PC-3 (cell line): Measurements from ENCODE around the gene HNRNPA2B1. TPM values are rescaled to one million over a fixed set of nuclear protein-coding genes. Genes with fewer than 3 reads are reported as not detected.

Experiments
- ATAC-seq: fragments of 200-7000 bp; cut with Tn5 transposase; 2 replicates; pipeline ENCODE4 v1.9.1; 2020; ENCODE audit warnings: mild to moderate bottlenecking, moderate library complexity
- BruUV-seq: library from RNA; stranded (reverse); fragments of 400-500 nt; replicated peaks from 2 replicates; lab custom pipeline; 2021; lab: Mats Ljungman, UMichigan
- CTCF ChIA-PET: fragments of 300-600 bp; sonication (Branson Sonifier 250); formaldehyde crosslinking; loops from one replicate; lab custom pipeline; 2022; ENCODE audit warnings: antibody characterized with exemption; lab: Charles Lee
- POLR2A ChIA-PET: fragments of 300-600 bp; sonication (Branson Sonifier 250); formaldehyde crosslinking; loops from one replicate; lab custom pipeline; 2022; ENCODE audit warnings: antibody characterized with exemption; ENCODE audit not compliant: unreplicated experiment; lab: Charles Lee
- DNase-seq: peaks from one replicate; pipeline ENCODE4 v3.0.0-alpha.2; 2015
- H2AFZ ChIP-seq: fragments of 300-600 bp; sonication (generic); 2 replicates; pipeline ENCODE4 v1.6.0; 2016; ENCODE audit warnings: antibody characterized with exemption, low read length
- H3F3A ChIP-seq: fragments of 300-600 bp; sonication (generic); one replicate; pipeline ENCODE4 v1.6.0; 2017; ENCODE audit warnings: antibody characterized with exemption, low read length, control low read depth, mild to moderate bottlenecking; ENCODE audit not compliant: unreplicated experiment
- H3K27ac ChIP-seq: fragments of 300-600 bp; sonication (generic); 2 replicates; pipeline ENCODE4 v1.5.1; 2016; ENCODE audit warnings: mild to moderate bottlenecking, low read length
- H3K27me3 ChIP-seq: fragments of 300-600 bp; sonication (generic); 2 replicates; pipeline ENCODE4 v1.6.1; 2016; ENCODE audit warnings: low read length, mixed read lengths
- H3K36me3 ChIP-seq: fragments of 300-600 bp; sonication (generic); 2 replicates; pipeline ENCODE4 v1.6.1; 2016; ENCODE audit warnings: low read depth, mixed run types, low read length, mixed read lengths
- H3K4me1 ChIP-seq: fragments of 300-600 bp; sonication (generic); 2 replicates; pipeline ENCODE4 v1.5.1; 2016; ENCODE audit warnings: low read length; ENCODE audit not compliant: insufficient read depth
- H3K4me2 ChIP-seq: fragments of 300-600 bp; sonication (generic); 2 replicates; pipeline ENCODE4 v1.6.0; 2016; ENCODE audit warnings: low read length
- H3K4me3 ChIP-seq: fragments of 300-600 bp; sonication (generic); 2 replicates; pipeline ENCODE4 v1.5.1; 2016; ENCODE audit warnings: mild to moderate bottlenecking, low read length, mixed read lengths
- H3K79me2 ChIP-seq: fragments of 300-600 bp; sonication (generic); 2 replicates; pipeline ENCODE4 v1.6.1; 2017; ENCODE audit warnings: low read length, mixed read lengths
- H3K9ac ChIP-seq: fragments of 300-600 bp; sonication (generic); 2 replicates; pipeline ENCODE4 v1.6.0; 2016; ENCODE audit warnings: mild to moderate bottlenecking, low read length
- H3K9me2 ChIP-seq: fragments of 300-600 bp; sonication (generic); replicated peaks from 2 replicates; pipeline ENCODE4 v1.6.1; 2016; ENCODE audit warnings: mixed run types, low read length, mixed read lengths
- H3K9me3 ChIP-seq: fragments of 300-600 bp; sonication (generic); 2 replicates; pipeline ENCODE4 v1.6.1; 2016; ENCODE audit warnings: low read length, mixed read lengths
- H4K20me1 ChIP-seq: fragments of 300-600 bp; sonication (generic); 2 replicates; pipeline ENCODE4 v1.6.1; 2016; ENCODE audit warnings: low read length, mixed read lengths
- CTCF ChIP-seq: fragments of 300-600 bp; sonication (generic); conservative IDR thresholded peaks from 2 replicates; pipeline ENCODE4 v1.5.1; 2017; ENCODE audit warnings: antibody characterized with exemption, low read depth, mild to moderate bottlenecking, low read length
- EZH2 ChIP-seq: fragments of 300-600 bp; sonication (generic); IDR thresholded peaks from one replicate; pipeline ENCODE4 v1.6.1; 2017; ENCODE audit warnings: antibody characterized with exemption, mild to moderate bottlenecking, low read length; ENCODE audit not compliant: unreplicated experiment
- EZH2phosphoT487 ChIP-seq: fragments of 300-600 bp; sonication (generic); IDR thresholded peaks from 2 replicates; pipeline ENCODE4 v1.6.1; 2018; ENCODE audit warnings: mild to moderate bottlenecking, antibody characterized with exemption, low read length, borderline replicate concordance
- intact Hi-C: fragments of 100-400 bp; cut with micrococcal nuclease; formaldehyde crosslinking; loops from 2 replicates; pipeline ENCODE4 v1.9.0; 2023
- total RNA-seq: library from RNA; depleted of rRNA; stranded (reverse); fragments of >200 nt; gene quantifications from 2 replicates; pipeline ENCODE4 v1.2.3, GENCODE V29; 2014

The HNRNPA2B1 gene
- total RNA-seq, 1 experiment from 2014 or later = 304 TPM

- H3K36me3 ChIP-seq = peaks cover 90% of the 10 kb centered on the region
- intact Hi-C loops = no loop called here
- no TSS peak for BruUV-seq
These were observed 8.0 kb downstream of the HNRNPA2B1 start for GRCh38 chr7:26192485-26193087.

GRCh38 chr7:26191974-26192479 is 8.5 kb downstream of the HNRNPA2B1 start:
- H2AFZ ChIP-seq = no peak overlapping the region
- no peak for DNase-seq
- peaks cover 90% of the 10 kb centered on the region for H4K20me1 ChIP-seq
- no peak for TF ChIP-seq EZH2
- TF ChIP-seq CTCF = no peak
- no peak for TF ChIP-seq EZH2phosphoT487
- TSS peak; percentile 37 for BruUV-seq
- H3K9me3 ChIP-seq = no peaks in the 10 kb centered on the region
- intact Hi-C loops = no loop called here
- CTCF ChIA-PET = no interaction called here
- no peak for ATAC-seq
- peaks cover 84% of the 10 kb centered on the region for H3K36me3 ChIP-seq
- H3K27ac ChIP-seq = no peak overlapping the region
- H3K4me2 ChIP-seq = no peak overlapping the region
- POLR2A ChIA-PET = no interaction called here
- H3K9ac ChIP-seq = no peak overlapping the region
- H3K79me2 ChIP-seq = peaks cover 61% of the 10 kb centered on the region
- peaks cover 14% of the 10 kb centered on the region for H3K4me1 ChIP-seq
- no peak overlapping the region for H3K4me3 ChIP-seq
- no peaks in the 10 kb centered on the region for H3K9me2 ChIP-seq
- peaks cover 75% of the 10 kb centered on the region for H3F3A ChIP-seq
- no peaks in the 10 kb centered on the region for H3K27me3 ChIP-seq

More at GRCh38 chr7:26192485-26193087, 8.0 kb downstream of the HNRNPA2B1 start:
- DNase-seq (no peak), ATAC-seq (no peak)
- H2AFZ ChIP-seq = no peak overlapping the region
- no peaks in the 10 kb centered on the region for H3K27me3 ChIP-seq
- no peak overlapping the region for H3K9ac ChIP-seq
- H3K4me1 ChIP-seq = peaks cover 19% of the 10 kb centered on the region
- peaks cover 70% of the 10 kb centered on the region for H3F3A ChIP-seq
- TF ChIP-seq EZH2 (no peak), EZH2phosphoT487 (no peak), CTCF (no peak)
- H3K9me2 ChIP-seq = no peaks in the 10 kb centered on the region
- CTCF ChIA-PET = no interaction called here
- no peaks in the 10 kb centered on the region for H3K9me3 ChIP-seq
- peaks cover 66% of the 10 kb centered on the region for H3K79me2 ChIP-seq
- H3K4me3 ChIP-seq = no peak overlapping the region
- H4K20me1 ChIP-seq = peaks cover 93% of the 10 kb centered on the region
- H3K4me2 ChIP-seq = no peak overlapping the region
- POLR2A ChIA-PET = no interaction called here
- H3K27ac ChIP-seq = no peak overlapping the region

- POLR2A ChIA-PET = interaction anchor here (0.6 kb wide), 1 partner anchor 30 kb away, joined by 3 read pairs; no protein-coding TSS in a partner anchor
- peaks cover 71% of the 10 kb centered on the region for H3F3A ChIP-seq
- no peak overlapping the region for H2AFZ ChIP-seq
- peaks cover 78% of the 10 kb centered on the region for H3K36me3 ChIP-seq
- H3K4me3 ChIP-seq = no peak overlapping the region
- H3K9me2 ChIP-seq = no peaks in the 10 kb centered on the region
- ATAC-seq (no peak), DNase-seq (no peak)
- H4K20me1 ChIP-seq = peaks cover 90% of the 10 kb centered on the region
- intact Hi-C loops = no loop called here
- H3K4me2 ChIP-seq = no peak overlapping the region
- peaks cover 8% of the 10 kb centered on the region for H3K4me1 ChIP-seq
- H3K27me3 ChIP-seq = no peaks in the 10 kb centered on the region
- TF ChIP-seq CTCF = no peak
- no peak for TF ChIP-seq EZH2phosphoT487
- no peak for TF ChIP-seq EZH2
- H3K9ac ChIP-seq = no peak overlapping the region
- no TSS peak for BruUV-seq
- CTCF ChIA-PET = no interaction called here
- H3K27ac ChIP-seq = no peak overlapping the region
- no peaks in the 10 kb centered on the region for H3K9me3 ChIP-seq
- peaks cover 55% of the 10 kb centered on the region for H3K79me2 ChIP-seq
These were observed 9.1 kb downstream of the HNRNPA2B1 start for GRCh38 chr7:26191233-26191973.
